Endothelial cell of umbilical vein (primary cell): ENCODE measurements around the gene PRRG1. TPM values are rescaled to one million over a fixed set of nuclear protein-coding genes. Genes with fewer than 3 reads are reported as not detected.

Experiments used
- BruUV-seq: library from RNA; stranded (reverse); fragments of 400-500 nt; replicated peaks from 2 replicates; lab custom pipeline; 2021; lab: Mats Ljungman, UMichigan
- CTCF ChIA-PET: fragments of 300-600, 350-600 bp; sonication (Branson Sonifier 250); formaldehyde crosslinking; loops from one replicate; lab custom pipeline; 2021; ENCODE audit warnings: antibody characterized with exemption, inconsistent platforms; lab: Charles Lee
- POLR2A ChIA-PET: fragments of 300-600, 350-600 bp; sonication (Branson Sonifier 250); formaldehyde crosslinking; loops from one replicate; lab custom pipeline; 2021; ENCODE audit warnings: antibody characterized with exemption, inconsistent platforms; lab: Charles Lee
- DNase-seq: peaks from one replicate; pipeline ENCODE4 v3.0.0-alpha.2; 2011; ENCODE audit warnings: low read depth, low spot score
- FAIRE-seq: peaks from 2 replicates; lab custom pipeline; 2011; peaks lifted over from hg19 to GRCh38; lab: Jason Lieb, UNC
- H2AFZ ChIP-seq: 2 replicates; pipeline ENCODE4 v1.6.0; 2012; ENCODE audit warnings: low read depth, low read length, control low read depth, inconsistent platforms
- H3K27ac ChIP-seq: 2 replicates; pipeline ENCODE4 v1.5.1; 2011; ENCODE audit warnings: low read depth, mild to moderate bottlenecking, control low read depth, low read length, moderate library complexity; ENCODE audit not compliant: insufficient read depth
- H3K27me3 ChIP-seq, 2 experiments: 2 replicates each; pipeline versions ENCODE4 v1.6.0 to v1.6.1; 2011; ENCODE audit warnings: low read length in 2 of 2, mixed read lengths in 1 of 2; ENCODE audit not compliant: control insufficient read depth in 2 of 2, insufficient read depth in 2 of 2
- H3K36me3 ChIP-seq, 2 experiments: 2 replicates in 1 of 2; 3 replicates in 1 of 2; pipeline ENCODE4 v1.5.1; 2011; ENCODE audit warnings: low read length in 2 of 2, mild to moderate bottlenecking in 1 of 2, moderate library complexity in 1 of 2; ENCODE audit not compliant: control insufficient read depth in 2 of 2, insufficient read depth in 2 of 2; ENCODE audit errors: extremely low read depth in 1 of 2
- H3K4me1 ChIP-seq: 3 replicates; pipeline ENCODE4 v1.5.1; 2011; ENCODE audit warnings: mild to moderate bottlenecking, low read length; ENCODE audit not compliant: control insufficient read depth, insufficient read depth; ENCODE audit errors: extremely low read depth
- H3K4me2 ChIP-seq: 2 replicates; pipeline ENCODE4 v1.6.1; 2011; ENCODE audit warnings: low read length, control low read depth, mixed read lengths; ENCODE audit not compliant: insufficient read depth
- H3K4me3 ChIP-seq, 3 experiments: fragments of 200-600 bp in 1 of 3; sonication (generic), shearing (Covaris generic) in 1 of 3; replicated peaks in 1 of 3; 2 replicates each; pipeline ENCODE4 v1.5.1; 2011 to 2016; ENCODE audit warnings: control low read depth in 3 of 3, low read length in 3 of 3, mild to moderate bottlenecking in 2 of 3, inconsistent platforms in 1 of 3, low read depth in 1 of 3, moderate library complexity in 1 of 3; ENCODE audit not compliant: insufficient read depth in 1 of 3
- H3K79me2 ChIP-seq: 2 replicates; pipeline ENCODE4 v1.6.0; 2012; ENCODE audit warnings: low read length, inconsistent platforms; ENCODE audit not compliant: control insufficient read depth, insufficient read depth
- H3K9ac ChIP-seq: replicated peaks from 2 replicates; pipeline ENCODE3; 2011; ENCODE audit warnings: low read length, control low read depth; ENCODE audit not compliant: insufficient read depth; ENCODE audit errors: extremely low read depth
- H3K9me1 ChIP-seq: replicated peaks from 3 replicates; pipeline ENCODE4 v1.6.0; 2011; ENCODE audit warnings: mild to moderate bottlenecking, low read length; ENCODE audit not compliant: control insufficient read depth, insufficient read depth; ENCODE audit errors: extremely low read depth
- H3K9me3 ChIP-seq: replicated peaks from 2 replicates; pipeline ENCODE4 v1.5.1; 2012; ENCODE audit warnings: low read length, inconsistent platforms; ENCODE audit not compliant: control insufficient read depth, insufficient read depth
- H4K20me1 ChIP-seq: replicated peaks from 2 replicates; pipeline ENCODE3; 2011; ENCODE audit warnings: mild to moderate bottlenecking, low read length; ENCODE audit not compliant: control insufficient read depth, insufficient read depth; ENCODE audit errors: extremely low read depth
- EZH2 ChIP-seq: IDR thresholded peaks from 2 replicates; pipeline ENCODE4 v1.6.1; 2012; ENCODE audit warnings: borderline replicate concordance, low read depth, mild to moderate bottlenecking, moderate library complexity, low read length, inconsistent platforms; ENCODE audit not compliant: severe bottlenecking
- GATA2 ChIP-seq: IDR thresholded peaks from 2 replicates; pipeline ENCODE4 v1.7.0; 2011; ENCODE audit warnings: low read depth, mild to moderate bottlenecking, moderate library complexity, mixed read lengths, low read length; ENCODE audit not compliant: insufficient read length, insufficient read depth
- JUN ChIP-seq: IDR thresholded peaks from 2 replicates; pipeline ENCODE4 v1.6.1; 2011; ENCODE audit warnings: borderline replicate concordance, low read depth; ENCODE audit not compliant: insufficient read length, insufficient read depth
- MAX ChIP-seq: IDR thresholded peaks from 2 replicates; pipeline ENCODE4 v1.6.1; 2011; ENCODE audit not compliant: insufficient read depth, insufficient read length
- MYC ChIP-seq: IDR thresholded peaks from one replicate; pipeline ENCODE4 v1.6.1; 2011; ENCODE audit warnings: mild to moderate bottlenecking, low read depth, low read length
- POLR2A ChIP-seq: IDR thresholded peaks from 2 replicates; pipeline ENCODE4 v1.6.1; 2012; ENCODE audit warnings: low read depth, mild to moderate bottlenecking, control low read depth, low read length
- POLR2AphosphoS5 ChIP-seq: IDR thresholded peaks from 2 replicates; pipeline ENCODE4 v1.6.1; 2012; ENCODE audit warnings: low read depth, mild to moderate bottlenecking, control low read depth, low read length, moderate library complexity; ENCODE audit not compliant: insufficient read depth
- dilution Hi-C: fragments of 300-500 bp; cut with MboI; formaldehyde crosslinking; loops from one replicate; pipeline ENCODE4 v1.15.0; 2019; ENCODE audit warnings: low sequenced_read_pairs; ENCODE audit not compliant: extremely low pct_ligation_motif_present
- intact Hi-C: fragments of 100-400 bp; cut with micrococcal nuclease; formaldehyde crosslinking; loops from one replicate; pipeline ENCODE4 v1.10.0; 2022
- polyA plus RNA-seq, 4 experiments: library from polyadenylated mRNA; depleted of rRNA in 3 of 4; stranded (reverse) in 3 of 4; unstranded in 1 of 4; fragments of >200 nt; gene quantifications; 2 replicates each; pipeline versions ENCODE4 v1.2.1 to v1.2.3, GENCODE V29; 2011 to 2012; ENCODE audit warnings: missing spikeins in 1 of 4
- total RNA-seq: library from RNA; stranded (reverse); gene quantifications from 2 replicates; pipeline ENCODE4 v1.2.3, GENCODE V29; 2021
- TF ChIP-seq, protein P1 (sequence below), 2 donors: IDR thresholded peaks; 1 replicate in 1 of 2; 2 replicates in 1 of 2; pipeline ENCODE4 v1.5.1; 2011; ENCODE audit warnings: low read length in 2 of 2, mild to moderate bottlenecking in 2 of 2, moderate library complexity in 2 of 2, control low read depth in 1 of 2, inconsistent platforms in 1 of 2, low read depth in 1 of 2; ENCODE audit not compliant: insufficient read depth in 1 of 2; ENCODE audit errors: extremely low read depth in 1 of 2

PRRG1 gene
- total and polyA plus RNA-seq, 2 donors (not counting 3 experiments of a cell fraction or from before 2014, with no cell fraction given): 37.6 to 46.3 TPM

DNA sequence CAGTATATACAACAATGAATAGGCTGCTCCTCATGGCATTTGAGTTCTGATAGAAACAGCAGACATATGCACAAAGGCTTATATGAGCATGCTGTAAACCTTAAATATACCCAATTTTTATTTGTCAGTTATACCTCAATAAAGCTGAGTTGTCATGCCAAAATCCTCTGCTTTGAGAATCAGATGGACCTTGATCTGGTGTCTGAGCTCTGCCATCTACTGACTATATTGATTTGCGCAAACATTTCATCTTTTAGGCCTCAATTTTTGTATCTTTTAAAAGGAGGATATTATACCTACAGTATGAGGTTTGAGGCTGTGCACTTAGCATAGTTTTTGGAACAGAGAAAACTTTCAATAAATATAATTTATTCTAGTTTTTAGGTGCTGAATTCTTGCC, 85.2 kb downstream of the PRRG1 start:
- no peak for TF ChIP-seq JUN
- no peak for TF ChIP-seq MAX
- no peak for TF ChIP-seq GATA2
- no peak for TF ChIP-seq POLR2AphosphoS5
- TF ChIP-seq EZH2: no peak
- TF ChIP-seq POLR2A: no peak
- TF ChIP-seq MYC: no peak
- TF ChIP-seq, protein P1, sequence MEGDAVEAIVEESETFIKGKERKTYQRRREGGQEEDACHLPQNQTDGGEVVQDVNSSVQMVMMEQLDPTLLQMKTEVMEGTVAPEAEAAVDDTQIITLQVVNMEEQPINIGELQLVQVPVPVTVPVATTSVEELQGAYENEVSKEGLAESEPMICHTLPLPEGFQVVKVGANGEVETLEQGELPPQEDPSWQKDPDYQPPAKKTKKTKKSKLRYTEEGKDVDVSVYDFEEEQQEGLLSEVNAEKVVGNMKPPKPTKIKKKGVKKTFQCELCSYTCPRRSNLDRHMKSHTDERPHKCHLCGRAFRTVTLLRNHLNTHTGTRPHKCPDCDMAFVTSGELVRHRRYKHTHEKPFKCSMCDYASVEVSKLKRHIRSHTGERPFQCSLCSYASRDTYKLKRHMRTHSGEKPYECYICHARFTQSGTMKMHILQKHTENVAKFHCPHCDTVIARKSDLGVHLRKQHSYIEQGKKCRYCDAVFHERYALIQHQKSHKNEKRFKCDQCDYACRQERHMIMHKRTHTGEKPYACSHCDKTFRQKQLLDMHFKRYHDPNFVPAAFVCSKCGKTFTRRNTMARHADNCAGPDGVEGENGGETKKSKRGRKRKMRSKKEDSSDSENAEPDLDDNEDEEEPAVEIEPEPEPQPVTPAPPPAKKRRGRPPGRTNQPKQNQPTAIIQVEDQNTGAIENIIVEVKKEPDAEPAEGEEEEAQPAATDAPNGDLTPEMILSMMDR (IDR thresholded peaks at IDR 0.05; ENCODE audit: extremely low read depth in 1 of 2, insufficient read depth in 1 of 2, low read depth in 1 of 2, low read length in 2 of 2): no peak
- H3K79me2 ChIP-seq: no peaks in the 10 kb centered on the region
- H3K9me3 ChIP-seq: no peaks in the 10 kb centered on the region
- no peaks in the 10 kb centered on the region for H3K36me3 ChIP-seq
- no peak for FAIRE-seq
- ChIA-PET CTCF (no interaction called here), POLR2A (no interaction called here)
- H2AFZ ChIP-seq: no peak overlapping the region
- dilution Hi-C loops: no loop called here
- no peaks in the 10 kb centered on the region for H3K4me1 ChIP-seq
- H4K20me1 ChIP-seq: peaks cover 2% of the 10 kb centered on the region
- intact Hi-C loops: no loop called here
- no TSS peak for BruUV-seq
- no peak for DNase-seq
- no peak overlapping the region for H3K4me2 ChIP-seq
- H3K9me1 ChIP-seq: no peaks in the 10 kb centered on the region
- no peaks in the 10 kb centered on the region for H3K27me3 ChIP-seq
- no peak overlapping the region for H3K4me3 ChIP-seq
- no peak overlapping the region for H3K27ac ChIP-seq
- no peak overlapping the region for H3K9ac ChIP-seq
